Caco-2 (cell line): ENCODE measurements around the gene OR2D2. TPM values are rescaled to one million over a fixed set of nuclear protein-coding genes. Genes with fewer than 3 reads are reported as not detected.

ENCODE experiments used
- BruUV-seq: library from RNA; stranded (reverse); fragments of 400-500 nt; replicated peaks from 2 replicates; lab custom pipeline; 2021; lab: Mats Ljungman, UMichigan
- CTCF ChIA-PET: fragments of 300-600 bp; sonication (Branson Sonifier 250); formaldehyde crosslinking; loops from one replicate; lab custom pipeline; 2022; ENCODE audit warnings: antibody characterized with exemption; lab: Charles Lee
- POLR2A ChIA-PET: fragments of 300-600 bp; sonication (Branson Sonifier 250); formaldehyde crosslinking; loops from one replicate; lab custom pipeline; 2022; ENCODE audit warnings: antibody characterized with exemption; lab: Charles Lee
- DNase-seq, 2 experiments: peaks; one replicate each; pipeline versions ENCODE4 v3.0.0 to v3.0.0-alpha.2; 2020 to 2022
- H3K27me3 ChIP-seq: replicated peaks from 2 replicates; pipeline ENCODE4 v1.6.0; 2011; ENCODE audit warnings: low read length; ENCODE audit not compliant: control insufficient read depth, insufficient read depth
- H3K36me3 ChIP-seq: 2 replicates; pipeline ENCODE4 v1.5.1; 2011; ENCODE audit warnings: low read length; ENCODE audit not compliant: control insufficient read depth, insufficient read depth
- H3K4me1 ChIP-seq: fragments of 250-450 bp; sonication (Bioruptor Pico); 2 replicates; pipeline ENCODE4 v1.5.1; 2020; ENCODE audit warnings: mild to moderate bottlenecking
- H3K4me3 ChIP-seq: 2 replicates; pipeline ENCODE4 v1.5.1; 2011; ENCODE audit warnings: low read depth, mild to moderate bottlenecking, control low read depth, low read length
- H3K9me3 ChIP-seq: fragments of 250-450 bp; sonication (Bioruptor Pico); 2 replicates; pipeline ENCODE4 v1.5.1; 2020; ENCODE audit warnings: mild to moderate bottlenecking, moderate library complexity
- H3K27ac Mint-ChIP-seq: one replicate; pipeline ENCODE4 v1.8.0; 2022; ENCODE audit warnings: mixed read lengths; ENCODE audit not compliant: unreplicated experiment
- H3K27me3 Mint-ChIP-seq: one replicate; pipeline ENCODE4 v1.8.0; 2022; ENCODE audit warnings: mixed read lengths; ENCODE audit not compliant: insufficient read depth, unreplicated experiment
- H3K36me3 Mint-ChIP-seq: one replicate; pipeline ENCODE4 v1.8.0; 2022; ENCODE audit warnings: mild to moderate bottlenecking, mixed read lengths; ENCODE audit not compliant: insufficient read depth, unreplicated experiment
- H3K4me1 Mint-ChIP-seq: one replicate; pipeline ENCODE4 v1.8.0; 2022; ENCODE audit warnings: low read depth, mixed read lengths; ENCODE audit not compliant: unreplicated experiment
- H3K4me3 Mint-ChIP-seq: one replicate; pipeline ENCODE4 v1.8.0; 2022; ENCODE audit warnings: mild to moderate bottlenecking, moderate library complexity, mixed read lengths; ENCODE audit not compliant: unreplicated experiment
- H3K9me3 Mint-ChIP-seq: one replicate; pipeline ENCODE4 v1.8.0; 2022; ENCODE audit warnings: mixed read lengths; ENCODE audit not compliant: unreplicated experiment
- CTCF ChIP-seq, 2 experiments: fragments of 200-600 bp in 1 of 2; IDR thresholded peaks; 1 replicate in 1 of 2; 2 replicates in 1 of 2; pipeline versions ENCODE4 v1.5.1 to v1.8.0; 2011 to 2022; ENCODE audit warnings: antibody characterized with exemption in 1 of 2, control low read depth in 1 of 2, inconsistent platforms in 1 of 2, low read depth in 1 of 2, low read length in 1 of 2, mild to moderate bottlenecking in 1 of 2, moderate library complexity in 1 of 2; ENCODE audit not compliant: insufficient read depth in 1 of 2, severe bottlenecking in 1 of 2, unreplicated experiment in 1 of 2
- intact Hi-C: fragments of 100-400 bp; cut with micrococcal nuclease; formaldehyde crosslinking; loops from one replicate; pipeline ENCODE4 v1.10.0; 2022; ENCODE audit not compliant: unreplicated experiment
- total RNA-seq: library from RNA; stranded (reverse); gene quantifications from 2 replicates; pipeline ENCODE4 v1.2.3, GENCODE V29; 2022

Gene OR2D2
- total RNA-seq, 1 experiment from 2014 or later, result not detected

- no peak for DNase-seq
- no peaks in the 10 kb centered on the region for H3K4me1 ChIP-seq
- TF ChIP-seq CTCF (IDR thresholded peaks at IDR 0.05; ENCODE audit: insufficient read depth in 1 of 2, low read depth in 1 of 2, low read length in 1 of 2, severe bottlenecking in 1 of 2, unreplicated experiment in 1 of 2), result no peak
- Mint-ChIP-seq H3K27ac (no peak overlapping the region), H3K9me3 (no peaks in the 10 kb centered on the region), H3K4me3 (no peak overlapping the region), H3K36me3 (no peaks in the 10 kb centered on the region), H3K27me3 (peaks cover 4% of the 10 kb centered on the region), H3K4me1 (no peaks in the 10 kb centered on the region)
- intact Hi-C loops, result no loop called here
- no peaks in the 10 kb centered on the region for H3K27me3 ChIP-seq
- CTCF ChIA-PET, result no interaction called here
- no peak overlapping the region for H3K4me3 ChIP-seq
- H3K9me3 ChIP-seq, result no peaks in the 10 kb centered on the region
- POLR2A ChIA-PET, result no interaction called here
- no TSS peak for BruUV-seq
- H3K36me3 ChIP-seq, result no peaks in the 10 kb centered on the region
These were observed 15.4 kb downstream of the OR2D2 start for GRCh38 chr11:6876914-6877313.

GRCh38 chr11:6876325-6876724 lies 16.0 kb downstream of the OR2D2 start, which contains the start of gene OR10A4:
TSS of gene OR10A4 (plus strand) at chr11:6876625. CDS start at chr11:6876648, 23 bp downstream.
- Histone ChIP-seq H3K36me3 (no peaks in the 10 kb centered on the region), H3K9me3 (no peaks in the 10 kb centered on the region), H3K27me3 (no peaks in the 10 kb centered on the region), H3K4me3 (no peak within 1 kb of the TSS), H3K4me1 (no peaks in the 10 kb centered on the region)
- BruUV-seq, result no TSS peak
- H3K27me3 Mint-ChIP-seq, result peaks cover 7% of the 10 kb centered on the region
- intact Hi-C loops, result no loop called here
- H3K4me3 Mint-ChIP-seq, result no peak within 1 kb of the TSS
- no peak for TF ChIP-seq CTCF (IDR thresholded peaks at IDR 0.05; ENCODE audit: insufficient read depth in 1 of 2, low read depth in 1 of 2, low read length in 1 of 2, severe bottlenecking in 1 of 2, unreplicated experiment in 1 of 2)
- no peaks in the 10 kb centered on the region for H3K9me3 Mint-ChIP-seq
- POLR2A ChIA-PET, result no interaction called here
- no peak within 1 kb of the TSS for H3K27ac Mint-ChIP-seq
- no peak for DNase-seq
- H3K4me1 Mint-ChIP-seq, result no peaks in the 10 kb centered on the region
- H3K36me3 Mint-ChIP-seq, result no peaks in the 10 kb centered on the region
- CTCF ChIA-PET, result no interaction called here

GRCh38 chr11:6875761-6876160 lies 16.5 kb downstream of the OR2D2 start:
- peaks cover 9% of the 10 kb centered on the region for H3K27me3 Mint-ChIP-seq

More at GRCh38 chr11:6875761-6876160, 16.5 kb downstream of the OR2D2 start:
- Mint-ChIP-seq H3K9me3 (no peaks in the 10 kb centered on the region), H3K27ac (no peak overlapping the region), H3K4me1 (no peaks in the 10 kb centered on the region), H3K36me3 (no peaks in the 10 kb centered on the region), H3K4me3 (no peak overlapping the region)
- Histone ChIP-seq H3K9me3 (no peaks in the 10 kb centered on the region), H3K4me3 (no peak overlapping the region), H3K4me1 (no peaks in the 10 kb centered on the region), H3K36me3 (no peaks in the 10 kb centered on the region), H3K27me3 (no peaks in the 10 kb centered on the region)
- no peak for DNase-seq
- ChIA-PET POLR2A (no interaction called here), CTCF (no interaction called here)
- TF ChIP-seq CTCF (IDR thresholded peaks at IDR 0.05; ENCODE audit: insufficient read depth in 1 of 2, low read depth in 1 of 2, low read length in 1 of 2, severe bottlenecking in 1 of 2, unreplicated experiment in 1 of 2), result no peak
- BruUV-seq, result no TSS peak
- intact Hi-C loops, result no loop called here
